Stimulated activated naive B cell treated with anti-CD40 and anti-IgM and Interleukin-4, amounts not matched to agents 10 μg/mL and 1 μg/mL and 100 μg/mL, for 72 hours (primary cell): ENCODE measurements around the gene CTSV.
"Not testable (repeated sequence)": the region's sequence is repeated elsewhere in the genome, so short reads cannot be mapped to it uniquely, and the experiment has no call there.

Source experiments
- ATAC-seq, 2 donors: fragments of 150-1000 bp; cut with Tn5 transposase; replicated peaks; 2 replicates each; pipeline ENCODE4 v1.10.0; 2021; ENCODE audit warnings: moderate library complexity in 1 of 2
- DNase-seq: peaks from one replicate; pipeline ENCODE4 v3.0.0; 2021
- H3K27ac Mint-ChIP-seq: one replicate; pipeline ENCODE4 v1.8.0; 2022; ENCODE audit warnings: mild to moderate bottlenecking, mixed read lengths
- H3K27me3 Mint-ChIP-seq, 2 donors: one replicate each; pipeline ENCODE4 v1.8.0; 2022; ENCODE audit warnings: mixed read lengths in 2 of 2
- H3K36me3 Mint-ChIP-seq, 2 donors: one replicate each; pipeline ENCODE4 v1.8.0; 2022; ENCODE audit warnings: mixed read lengths in 2 of 2, mild to moderate bottlenecking in 1 of 2
- H3K4me1 Mint-ChIP-seq, 2 donors: one replicate each; pipeline ENCODE4 v1.8.0; 2022; ENCODE audit warnings: mixed read lengths in 2 of 2, mild to moderate bottlenecking in 1 of 2
- H3K4me3 Mint-ChIP-seq, 2 donors: one replicate each; pipeline ENCODE4 v1.8.0; 2022; ENCODE audit warnings: mild to moderate bottlenecking in 2 of 2, mixed read lengths in 2 of 2, moderate library complexity in 1 of 2
- H3K9me3 Mint-ChIP-seq, 2 donors: one replicate each; pipeline ENCODE4 v1.8.0; 2022; ENCODE audit warnings: mixed read lengths in 2 of 2, mild to moderate bottlenecking in 1 of 2

The CTSV gene

DNA sequence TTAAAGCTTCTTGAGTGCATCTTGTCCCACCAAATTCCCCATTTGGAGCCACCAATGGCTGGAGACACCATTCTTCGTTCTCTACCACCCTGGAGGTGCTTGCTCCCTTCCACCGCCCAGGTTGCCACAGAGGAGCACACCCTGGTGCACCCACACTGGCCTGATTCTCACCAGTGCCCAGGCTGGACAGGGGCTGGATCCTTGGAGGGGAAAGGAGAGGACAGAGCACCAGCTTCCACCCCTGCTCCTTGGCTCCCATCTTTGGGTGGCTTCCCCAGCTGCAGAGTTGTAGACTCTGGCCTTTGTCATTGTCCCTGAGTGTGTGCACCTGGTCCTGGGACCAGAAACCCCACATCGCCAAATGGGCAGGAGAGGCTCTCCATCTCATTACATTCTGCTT is 21.9 kb upstream of the CTSV start:
- H3K4me3 Mint-ChIP-seq: no peak overlapping the region
- H3K4me1 Mint-ChIP-seq: no peaks in the 10 kb centered on the region
- peaks cover 20% of the 10 kb centered on the region in 2 donors for H3K27me3 Mint-ChIP-seq
- peaks cover 0 to 3% of the 10 kb centered on the region in 2 donors for H3K9me3 Mint-ChIP-seq
- no peaks in the 10 kb centered on the region for H3K36me3 Mint-ChIP-seq
- no peak for DNase-seq
- no peak overlapping the region for H3K27ac Mint-ChIP-seq
- no peak for ATAC-seq

DNA sequence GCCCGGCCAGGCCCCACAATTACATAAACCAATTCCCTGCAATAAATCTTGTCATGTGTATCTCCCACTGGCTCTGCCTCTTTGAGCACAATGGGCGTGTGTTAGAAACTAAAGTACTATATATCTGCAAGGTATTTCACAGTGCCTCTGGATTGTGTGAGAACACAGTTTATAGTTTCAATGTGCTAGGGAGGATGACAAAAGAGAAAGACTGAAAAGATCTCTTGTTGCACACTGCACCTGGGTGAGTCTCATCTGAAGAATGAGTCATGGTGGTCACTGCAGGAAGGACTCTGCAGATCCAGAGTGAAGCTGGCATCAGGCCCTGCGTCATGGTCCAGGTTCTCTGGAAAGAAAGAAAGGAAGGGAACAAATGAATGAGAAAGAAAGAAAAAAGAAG is 20.7 kb upstream of the CTSV start:
- peaks cover 26 to 31% of the 10 kb centered on the region in 2 donors for H3K27me3 Mint-ChIP-seq
- DNase-seq (no peak), ATAC-seq (no peak)

DNA sequence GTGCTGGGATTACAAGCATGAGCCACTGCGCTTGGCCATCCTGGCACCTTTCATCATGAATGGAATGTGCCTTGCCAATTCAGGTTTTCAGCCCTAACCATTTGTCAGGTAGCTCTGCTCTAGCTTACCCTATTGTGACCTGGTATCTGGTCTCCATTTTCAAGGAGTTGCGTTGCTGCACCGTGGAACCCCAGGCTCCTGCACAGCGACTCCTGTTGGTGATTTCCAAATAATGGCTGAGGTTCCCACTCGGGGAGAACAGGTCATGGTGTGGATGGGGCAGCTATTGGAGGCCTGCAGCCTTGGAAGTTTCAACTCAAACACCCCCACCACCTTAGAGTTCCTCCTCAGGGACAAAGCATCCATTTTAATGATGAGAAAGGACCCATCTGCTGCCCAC is 18.7 kb upstream of the CTSV start:
- no peak for ATAC-seq
- no peak overlapping the region for H3K4me3 Mint-ChIP-seq
- H3K4me1 Mint-ChIP-seq: no peaks in the 10 kb centered on the region
- no peak overlapping the region for H3K27ac Mint-ChIP-seq
- no peak for DNase-seq
- peaks cover 34 to 36% of the 10 kb centered on the region in 2 donors for H3K27me3 Mint-ChIP-seq
- H3K36me3 Mint-ChIP-seq: no peaks in the 10 kb centered on the region
- no peaks in the 10 kb centered on the region for H3K9me3 Mint-ChIP-seq

More for the DNA sequence above, 20.7 kb upstream of the CTSV start:
- H3K4me1 Mint-ChIP-seq: no peaks in the 10 kb centered on the region
- H3K4me3 Mint-ChIP-seq: no peak overlapping the region
- H3K27ac Mint-ChIP-seq: no peak overlapping the region
- no peaks in the 10 kb centered on the region for H3K36me3 Mint-ChIP-seq
- H3K9me3 Mint-ChIP-seq: no peaks in the 10 kb centered on the region

- not testable (repeated sequence) for H3K4me3 Mint-ChIP-seq, ATAC-seq, H3K36me3 Mint-ChIP-seq, H3K4me1 Mint-ChIP-seq, H3K9me3 Mint-ChIP-seq, DNase-seq
- Mint-ChIP-seq H3K27ac (peak overlapping the region; percentile 51), H3K27me3 (peaks cover 32 to 40% of the 10 kb centered on the region in 2 donors)
These were observed 16.9 kb upstream of the CTSV start for GRCh38 chr9:97055891-97056290.

- Mint-ChIP-seq H3K4me3 (no peak overlapping the region), H3K27ac (no peak overlapping the region), H3K27me3 (peaks cover 32 to 37% of the 10 kb centered on the region in 2 donors), H3K36me3 (no peaks in the 10 kb centered on the region), H3K4me1 (no peaks in the 10 kb centered on the region), H3K9me3 (no peaks in the 10 kb centered on the region)
- ATAC-seq (no peak), DNase-seq (no peak)
These were observed 14.8 kb upstream of the CTSV start for GRCh38 chr9:97053717-97054116.

DNA sequence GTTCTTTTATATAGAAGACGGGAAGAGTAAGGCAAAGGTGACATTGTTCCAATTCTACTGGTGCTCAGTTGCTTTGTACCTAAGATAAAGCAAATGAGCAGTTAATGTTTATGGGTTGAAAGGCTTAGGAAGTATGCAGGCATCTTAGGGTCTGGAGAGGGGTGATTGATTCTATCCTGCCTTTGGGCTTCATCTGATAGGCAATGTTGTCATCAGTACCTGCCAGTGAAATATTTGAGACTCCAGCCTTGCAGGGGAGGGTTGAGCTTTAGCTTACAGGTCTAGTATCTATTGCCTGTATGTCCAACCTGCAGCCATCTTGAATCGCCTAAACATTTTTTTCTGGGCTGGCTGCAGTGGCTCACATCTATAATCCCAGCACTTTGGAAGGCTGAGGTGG is 13.8 kb upstream of the CTSV start:
- ATAC-seq: no peak
- Mint-ChIP-seq H3K9me3 (no peaks in the 10 kb centered on the region), H3K27ac (no peak overlapping the region), H3K4me1 (no peaks in the 10 kb centered on the region), H3K36me3 (no peaks in the 10 kb centered on the region), H3K4me3 (no peak overlapping the region), H3K27me3 (peaks cover 34 to 37% of the 10 kb centered on the region in 2 donors)
- no peak for DNase-seq

- H3K9me3 Mint-ChIP-seq: peaks cover 0 to 3% of the 10 kb centered on the region in 2 donors
- DNase-seq: no peak
- ATAC-seq: no peak
- no peaks in the 10 kb centered on the region for H3K36me3 Mint-ChIP-seq
- H3K27me3 Mint-ChIP-seq: peaks cover 38 to 41% of the 10 kb centered on the region in 2 donors
- no peaks in the 10 kb centered on the region for H3K4me1 Mint-ChIP-seq
- no peak overlapping the region for H3K4me3 Mint-ChIP-seq
- no peak overlapping the region for H3K27ac Mint-ChIP-seq
These were observed 7.3 kb upstream of the CTSV start for GRCh38 chr9:97046228-97046627.

DNA sequence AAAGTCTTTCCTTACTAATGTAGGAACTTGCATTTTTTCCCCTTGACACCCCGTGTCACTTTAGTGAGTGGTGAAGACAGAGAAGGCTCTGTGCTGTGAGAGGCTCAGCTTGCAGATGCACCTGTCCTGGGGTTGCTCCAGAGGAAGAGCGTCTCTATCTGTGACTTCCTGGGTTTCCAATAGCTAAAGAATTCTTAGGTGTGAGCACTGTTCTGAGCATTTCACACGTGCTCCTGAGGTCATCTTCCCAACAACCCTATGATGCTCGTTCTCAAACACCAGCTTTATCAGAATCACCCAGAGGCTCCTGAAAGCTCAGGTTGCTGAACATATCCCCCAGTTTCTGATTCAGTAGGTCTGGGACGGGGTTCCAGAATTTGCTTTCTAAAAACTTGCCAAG is 6.4 kb upstream of the CTSV start:
- H3K27ac Mint-ChIP-seq: no peak overlapping the region
- peaks cover 0 to 3% of the 10 kb centered on the region in 2 donors for H3K9me3 Mint-ChIP-seq
- H3K4me1 Mint-ChIP-seq: no peaks in the 10 kb centered on the region
- no peak for DNase-seq
- H3K4me3 Mint-ChIP-seq: no peak overlapping the region
- H3K36me3 Mint-ChIP-seq: no peaks in the 10 kb centered on the region
- peaks cover 33 to 41% of the 10 kb centered on the region in 2 donors for H3K27me3 Mint-ChIP-seq
- ATAC-seq: no peak

DNA sequence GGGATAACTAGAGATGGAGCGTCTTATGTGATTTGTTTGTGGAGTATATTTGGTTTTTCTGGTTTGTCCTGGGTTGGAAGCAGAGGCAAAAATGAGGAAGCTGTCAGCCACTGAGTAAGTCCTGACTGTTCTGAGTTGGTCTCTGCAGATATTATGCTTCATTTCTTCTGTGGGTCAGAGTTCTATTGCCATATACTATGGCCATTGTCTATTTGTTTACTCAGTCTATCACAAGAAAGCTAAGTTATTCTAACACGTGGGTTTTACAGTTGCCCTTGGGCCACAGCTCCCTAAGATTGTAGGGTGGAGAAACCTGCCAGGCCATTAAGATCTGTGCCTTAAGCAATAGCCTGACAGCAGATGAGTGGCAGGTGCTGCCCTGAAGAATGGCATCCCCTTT is 3.0 kb upstream of the CTSV start:
- Mint-ChIP-seq H3K9me3 (peaks cover 0 to 4% of the 10 kb centered on the region in 2 donors), H3K36me3 (peaks cover 0 to 5% of the 10 kb centered on the region in 2 donors), H3K4me3 (no peak overlapping the region), H3K27me3 (peaks cover 57 to 59% of the 10 kb centered on the region in 2 donors), H3K4me1 (peaks cover 6 to 10% of the 10 kb centered on the region in 2 donors), H3K27ac (no peak overlapping the region)
- no peak for DNase-seq
- ATAC-seq: no peak

GRCh38 chr9:97039514-97039860 is 545 bp upstream of the CTSV start:
- H3K27me3 Mint-ChIP-seq: peaks cover 47 to 54% of the 10 kb centered on the region in 2 donors

DNA sequence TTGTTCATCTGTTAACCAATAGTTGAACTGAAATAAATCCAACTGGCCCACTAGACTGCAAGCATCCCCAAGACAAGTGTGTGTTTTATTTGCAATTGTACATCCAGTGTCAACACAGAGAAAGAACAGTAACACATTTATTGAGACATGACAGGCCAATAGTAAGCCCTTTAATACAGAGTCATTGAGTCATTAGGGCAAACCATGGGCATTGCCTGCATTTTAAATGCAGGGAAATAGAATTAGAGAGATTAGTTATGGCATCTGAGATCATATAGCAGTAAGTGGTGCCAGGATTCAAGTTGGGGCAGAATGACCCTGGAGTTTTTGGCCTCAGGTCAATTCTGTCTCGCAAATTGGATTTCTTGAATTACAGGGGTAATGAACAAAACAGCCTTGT is 15.4 kb downstream of the CTSV start:
- not testable (repeated sequence) for DNase-seq, H3K4me3 Mint-ChIP-seq, H3K4me1 Mint-ChIP-seq, ATAC-seq, H3K36me3 Mint-ChIP-seq, H3K9me3 Mint-ChIP-seq, H3K27ac Mint-ChIP-seq
- peaks cover 15 to 24% of the 10 kb centered on the region in 2 donors for H3K27me3 Mint-ChIP-seq

More at GRCh38 chr9:97039514-97039860, 545 bp upstream of the CTSV start:
- H3K4me1 Mint-ChIP-seq: peaks cover 6 to 10% of the 10 kb centered on the region in 2 donors
- peaks cover 0 to 5% of the 10 kb centered on the region in 2 donors for H3K36me3 Mint-ChIP-seq
- H3K4me3 Mint-ChIP-seq: peak overlapping the region; percentile 89 to 91
- H3K9me3 Mint-ChIP-seq: peaks cover 0 to 4% of the 10 kb centered on the region in 2 donors
- no peak for DNase-seq
- peak overlapping the region; percentile 10 for H3K27ac Mint-ChIP-seq
- ATAC-seq: no peak

GRCh38 chr9:97013151-97014132 is 25.5 kb downstream of the CTSV start:
- not testable (repeated sequence) for H3K36me3 Mint-ChIP-seq
- peak; percentile 91 to 94 for ATAC-seq
- H3K4me3 Mint-ChIP-seq: peak overlapping the region; percentile 90

DNA sequence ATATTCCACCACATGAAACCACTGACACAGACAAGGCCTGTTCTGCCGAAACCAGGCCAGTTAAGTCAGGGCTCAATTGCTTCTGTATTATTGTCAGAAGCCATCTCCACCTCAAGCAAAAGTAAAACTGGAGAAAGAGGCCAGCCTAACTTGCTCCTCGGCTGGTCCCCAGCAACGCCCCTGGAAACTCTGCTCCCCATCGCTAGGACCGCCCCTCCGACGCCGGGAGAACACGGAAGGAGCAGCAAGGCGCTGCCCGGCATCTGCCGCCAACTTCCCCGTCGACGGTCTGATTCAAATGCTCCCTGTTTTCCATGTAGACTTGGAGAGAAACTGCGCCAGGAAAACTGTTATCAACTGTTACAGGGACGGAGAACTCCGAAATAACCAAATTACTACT is 26.3 kb downstream of the CTSV start:
- not testable (repeated sequence) for H3K36me3 Mint-ChIP-seq, H3K27me3 Mint-ChIP-seq, H3K9me3 Mint-ChIP-seq, H3K4me1 Mint-ChIP-seq
- H3K27ac Mint-ChIP-seq: peak overlapping the region; percentile 94
- DNase-seq: peak; percentile 1
- H3K4me3 Mint-ChIP-seq: peak overlapping the region; percentile 84 to 86
- ATAC-seq: peak; percentile 61 to 63

More at GRCh38 chr9:97013151-97014132, 25.5 kb downstream of the CTSV start:
- peak overlapping the region; percentile 96 for H3K27ac Mint-ChIP-seq
- H3K9me3 Mint-ChIP-seq, H3K4me1 Mint-ChIP-seq, H3K27me3 Mint-ChIP-seq: not testable (repeated sequence)
- DNase-seq: peak; percentile 83

DNA sequence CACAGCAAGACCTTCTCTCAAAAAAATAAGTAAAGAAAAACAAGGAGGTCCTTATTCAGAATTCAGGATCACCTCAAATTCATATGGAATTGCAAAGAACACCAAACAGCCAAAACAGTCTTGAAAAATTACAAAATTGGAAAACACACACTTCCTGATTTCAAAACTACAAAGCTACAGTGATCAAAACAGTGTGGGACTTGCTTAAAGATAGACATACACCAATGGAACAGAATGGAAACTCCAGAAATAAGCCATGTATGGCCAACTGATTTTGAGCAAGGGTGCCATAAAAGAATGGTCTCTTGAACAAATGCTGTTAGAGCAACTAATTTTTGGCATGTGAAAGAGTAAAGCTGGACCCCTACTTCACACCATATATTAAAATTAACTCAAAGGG is 36.7 kb downstream of the CTSV start:
- H3K27ac Mint-ChIP-seq, DNase-seq, ATAC-seq, H3K9me3 Mint-ChIP-seq, H3K4me3 Mint-ChIP-seq, H3K27me3 Mint-ChIP-seq: not testable (repeated sequence)
- peaks cover 10 to 15% of the 10 kb centered on the region in 2 donors for H3K36me3 Mint-ChIP-seq
- peaks cover 22 to 47% of the 10 kb centered on the region in 2 donors for H3K4me1 Mint-ChIP-seq

DNA sequence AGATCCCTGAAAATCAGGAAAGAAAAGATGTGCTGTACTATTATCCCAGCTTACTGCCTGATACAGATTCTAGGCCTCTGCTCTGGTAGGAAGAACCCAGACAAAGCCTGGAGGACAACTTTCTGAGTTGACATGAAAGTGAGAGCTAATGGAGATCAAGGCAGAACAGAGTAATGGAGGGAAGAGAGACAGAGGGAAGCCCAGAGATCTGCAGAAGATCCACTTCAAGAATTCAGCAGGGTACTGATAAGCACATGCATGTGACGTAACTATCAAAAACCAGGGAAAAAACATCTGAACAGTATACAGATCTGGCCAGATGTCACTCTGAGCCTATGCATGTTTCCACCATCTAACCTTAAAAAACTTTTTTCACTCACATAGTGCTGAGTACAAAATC is 37.6 kb downstream of the CTSV start:
- ATAC-seq, H3K27ac Mint-ChIP-seq, DNase-seq, H3K9me3 Mint-ChIP-seq, H3K4me3 Mint-ChIP-seq, H3K27me3 Mint-ChIP-seq: not testable (repeated sequence)
- H3K36me3 Mint-ChIP-seq: peaks cover 10 to 15% of the 10 kb centered on the region in 2 donors
- peaks cover 24 to 56% of the 10 kb centered on the region in 2 donors for H3K4me1 Mint-ChIP-seq
